Activated T-helper 1 cell treated with anti-CD3 and anti-CD28 coated beads, Interleukin-2, amount 50 U/mL, for 16 hours (primary cell): ENCODE measurements around the gene BOD1L1.

Experiments
- DNase-seq, 2 donors: peaks; one replicate each; pipeline ENCODE4 v3.0.0-alpha.2; 2020; ENCODE audit warnings: low read depth in 1 of 2, low spot score in 1 of 2

Gene BOD1L1

DNA sequence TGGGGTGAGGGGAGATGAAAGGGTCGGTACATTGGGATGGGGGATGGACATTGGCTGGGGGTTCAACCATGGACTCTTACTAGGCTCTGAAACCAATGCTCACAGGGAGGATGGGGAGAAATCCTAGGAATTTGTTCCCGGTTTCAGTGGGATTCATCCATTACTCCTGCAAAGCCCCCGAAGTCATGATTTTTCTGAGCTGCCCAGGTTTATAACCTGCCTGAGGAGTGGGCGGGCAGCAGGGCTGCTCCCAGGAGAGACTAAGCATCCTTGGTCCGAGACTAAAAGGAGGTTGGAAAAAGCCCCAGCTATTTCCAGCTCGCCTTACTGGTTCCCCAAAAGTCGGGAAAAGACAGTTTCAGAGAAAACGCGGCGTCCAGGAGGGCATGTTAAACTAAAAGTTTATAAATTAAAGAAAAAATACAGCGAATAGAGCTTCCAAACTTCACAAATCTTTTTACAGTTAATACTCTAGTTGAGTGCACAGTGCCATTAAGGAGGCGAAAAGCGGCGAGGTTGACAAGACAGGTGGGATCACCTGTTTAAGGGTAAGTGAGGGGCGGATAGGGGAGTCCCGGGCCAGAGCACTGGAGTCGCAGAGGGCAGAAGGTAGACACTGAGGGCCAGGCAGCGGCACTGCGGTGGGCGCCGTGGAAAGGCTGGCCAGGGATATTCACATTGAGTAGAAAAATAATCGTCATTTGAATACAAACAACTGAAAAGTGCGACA lies 86.9 kb downstream of the BOD1L1 start:
- DNase-seq = no peak

DNA sequence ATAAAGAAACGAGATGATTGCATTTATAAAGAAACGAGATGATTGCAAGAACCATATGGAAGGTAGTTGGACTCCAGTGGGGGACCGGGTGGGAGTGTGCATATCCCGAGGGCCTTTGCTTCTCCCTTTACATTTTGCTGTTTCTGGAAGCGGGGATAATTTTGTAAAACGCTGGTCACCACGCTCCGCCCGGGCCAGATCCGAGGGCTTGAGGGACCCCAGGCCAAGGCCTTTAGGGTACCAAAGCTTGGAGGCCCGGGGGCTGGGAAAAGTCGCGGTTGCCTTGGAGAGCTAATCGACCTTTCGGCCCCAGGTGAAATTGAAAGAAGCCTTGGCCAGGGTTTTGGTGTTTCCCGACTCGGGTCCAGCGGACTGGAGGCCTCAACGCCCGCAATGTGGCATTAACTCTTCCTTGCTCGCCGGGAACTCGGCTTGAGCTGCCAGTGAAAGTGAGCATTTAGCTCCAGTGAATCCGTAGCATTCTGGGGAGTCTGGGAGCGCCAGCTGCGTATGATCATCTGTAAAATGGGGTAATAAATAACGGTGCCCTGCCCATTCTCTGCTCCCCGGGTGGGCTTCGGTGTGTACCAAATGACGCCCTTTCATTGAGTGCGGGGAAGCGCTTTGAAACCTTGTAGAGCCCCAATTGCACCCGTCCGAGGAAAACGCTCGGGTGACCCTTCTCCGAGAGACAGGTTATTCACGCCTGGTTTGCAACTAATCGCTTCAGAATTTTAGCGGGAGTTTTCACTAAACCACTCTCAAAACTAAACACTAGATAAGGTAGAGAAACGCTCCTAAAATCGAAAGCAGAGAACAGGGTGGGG lies 87.7 kb downstream of the BOD1L1 start:
- DNase-seq = no peak

DNA sequence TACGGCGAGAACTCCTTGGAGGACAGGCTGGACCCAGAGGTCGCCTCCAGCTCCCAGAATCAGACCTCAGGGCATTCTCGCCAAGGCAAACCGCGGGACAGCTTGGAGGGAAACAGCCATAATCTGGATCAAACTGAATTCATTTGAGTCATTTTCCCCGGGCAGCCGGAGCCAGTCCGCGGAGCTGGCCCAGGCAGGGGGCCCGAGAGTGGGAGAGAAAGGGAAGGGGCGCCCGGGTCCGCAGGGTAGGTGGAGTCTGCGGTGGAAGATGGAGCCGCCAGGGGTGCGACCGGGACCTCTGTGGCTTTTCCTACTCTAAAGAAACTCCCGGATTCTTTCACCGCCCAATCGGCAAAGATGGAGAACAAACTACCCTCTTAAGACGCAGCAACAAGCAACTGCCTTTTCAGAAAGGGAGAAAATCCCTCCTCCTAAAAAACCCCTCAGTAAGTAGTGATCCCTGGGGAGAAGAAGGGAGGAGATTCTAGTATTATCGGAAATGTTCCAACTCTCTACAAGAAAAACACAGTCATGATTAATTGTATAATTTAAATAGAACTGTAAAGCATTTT lies 88.4 kb downstream of the BOD1L1 start:
- DNase-seq = no peak

DNA sequence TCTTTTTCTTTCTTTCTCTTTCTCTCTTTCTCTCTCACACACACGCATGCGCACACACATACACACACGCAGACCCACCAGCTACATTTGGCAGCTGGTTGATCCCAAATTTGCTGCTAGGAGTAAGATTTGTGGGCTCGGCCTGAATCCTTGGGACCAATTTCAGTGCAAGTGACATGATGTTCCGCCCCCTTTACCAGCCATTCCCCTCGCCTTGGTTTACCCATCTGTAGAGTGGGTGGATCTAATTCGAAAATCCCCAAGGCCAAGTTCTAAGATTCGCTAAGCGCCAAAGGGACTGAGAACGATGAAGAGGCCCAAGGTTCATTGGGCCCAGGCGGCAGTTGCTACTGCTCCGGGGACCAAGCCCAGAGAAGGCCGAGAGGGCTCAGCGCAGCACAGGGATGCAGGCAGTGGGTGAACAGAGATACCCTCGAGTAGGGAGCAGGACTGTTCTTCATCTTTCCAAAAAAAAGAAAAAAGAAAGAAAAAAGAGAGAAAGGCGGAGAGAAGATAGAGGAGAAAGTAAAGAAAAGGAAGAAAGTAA lies 89.0 kb downstream of the BOD1L1 start:
- DNase-seq = no peak

DNA sequence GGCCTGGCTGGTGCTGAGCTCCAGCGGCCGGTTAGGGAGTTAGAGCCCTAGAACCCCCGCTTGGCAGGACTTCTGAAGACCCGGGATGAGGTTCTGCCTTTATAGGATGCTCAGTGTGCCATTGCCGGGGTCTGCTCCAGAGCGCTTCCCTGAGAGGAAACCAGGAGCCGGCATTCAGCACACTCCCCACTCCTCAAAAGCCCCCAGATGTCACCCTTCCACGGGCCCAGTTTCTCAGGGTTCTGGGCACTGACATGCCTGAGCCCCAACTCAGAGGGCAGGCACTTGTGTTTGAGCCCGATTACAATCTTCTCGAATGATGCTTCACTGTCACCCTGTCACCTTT lies 89.7 kb downstream of the BOD1L1 start:
- no peak for DNase-seq

DNA sequence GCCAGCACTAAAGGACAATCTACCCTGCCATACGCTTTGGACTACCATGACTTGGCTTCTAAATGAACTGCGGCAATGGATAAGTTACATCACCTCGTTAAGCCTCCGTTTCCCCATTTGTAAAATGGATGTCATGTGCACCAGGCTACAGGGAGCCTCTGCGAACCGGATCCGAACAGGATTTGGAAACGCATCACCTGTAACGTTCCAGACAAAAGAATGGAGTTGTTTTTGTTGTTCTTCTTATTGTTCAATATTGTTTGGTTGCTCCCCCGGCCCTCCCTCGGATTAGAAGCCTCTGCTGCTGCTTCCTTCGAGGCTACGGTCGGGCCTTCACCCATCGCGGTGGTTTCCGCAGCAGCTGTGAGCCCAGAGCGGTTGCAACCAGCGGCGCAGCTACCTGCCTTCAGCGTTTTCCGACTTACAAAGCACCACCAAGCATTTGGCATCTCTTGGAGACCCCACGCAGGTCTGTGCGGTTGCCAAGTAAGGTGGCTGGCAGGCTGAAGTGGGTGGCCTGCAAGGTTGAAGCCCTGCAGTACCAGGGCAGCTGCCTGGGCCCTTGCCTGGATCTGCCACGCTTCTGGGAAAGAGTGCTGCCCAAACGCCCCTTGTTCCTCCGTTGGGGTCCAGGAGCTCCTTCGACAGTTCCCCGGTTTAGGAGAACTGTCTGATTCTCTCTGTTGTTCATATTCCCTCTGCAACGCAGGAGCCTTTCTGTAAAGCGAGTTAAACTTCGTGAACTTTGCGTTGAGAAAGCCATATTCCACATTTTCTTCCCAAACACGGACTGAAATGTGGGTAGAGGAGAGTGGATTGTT lies 90.3 kb downstream of the BOD1L1 start:
- no peak for DNase-seq

DNA sequence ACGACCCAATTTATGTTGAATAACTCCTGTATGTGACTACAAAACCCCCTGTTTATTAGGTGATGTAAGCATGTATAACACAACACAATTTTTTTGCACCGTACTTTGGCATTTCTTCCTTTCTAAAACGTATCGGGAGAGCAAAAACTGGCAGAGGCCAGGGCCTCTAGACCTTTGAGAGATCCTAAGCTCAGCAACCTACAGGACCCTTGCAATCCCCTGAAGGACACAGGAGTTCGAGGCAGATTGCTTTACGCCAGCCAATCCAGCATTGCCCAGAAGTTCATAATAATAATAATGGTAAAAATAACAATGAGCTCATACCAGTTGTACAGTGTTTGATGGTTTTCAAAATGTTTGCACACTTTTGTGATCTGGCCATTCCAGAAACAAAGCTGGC lies 90.9 kb downstream of the BOD1L1 start:
- no peak for DNase-seq

DNA sequence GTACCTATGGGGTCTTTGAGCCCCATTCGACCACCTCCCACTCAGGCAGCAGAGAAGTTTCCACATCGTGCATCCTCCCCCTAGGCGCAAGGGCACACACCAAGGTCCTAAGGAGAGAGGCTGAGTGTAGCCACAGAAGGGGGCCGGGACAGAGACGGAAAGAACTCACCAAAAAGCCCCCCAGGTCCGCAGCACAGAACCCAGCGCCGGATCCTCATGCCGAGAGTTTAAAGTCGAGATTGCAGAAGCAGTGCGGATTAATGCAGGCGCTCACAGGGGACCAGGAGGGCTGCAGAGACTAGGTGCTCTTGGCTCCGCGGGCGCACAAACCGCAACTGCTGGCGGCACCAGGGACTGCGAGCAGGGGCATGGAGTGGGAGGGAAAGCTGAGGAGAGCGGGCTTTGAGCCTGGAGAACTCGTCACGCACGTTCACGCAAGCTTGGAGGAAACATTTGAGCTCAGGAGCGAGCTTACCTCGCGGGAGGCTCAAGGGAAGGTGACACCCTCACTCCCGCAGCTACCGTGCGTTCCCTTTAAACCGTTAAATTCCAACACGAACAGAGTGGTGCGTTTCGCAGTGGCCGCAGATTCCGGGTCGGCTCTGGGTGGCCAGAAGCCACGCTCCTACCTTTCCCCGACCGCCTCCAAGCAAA lies 91.7 kb downstream of the BOD1L1 start:
- no peak for DNase-seq

DNA sequence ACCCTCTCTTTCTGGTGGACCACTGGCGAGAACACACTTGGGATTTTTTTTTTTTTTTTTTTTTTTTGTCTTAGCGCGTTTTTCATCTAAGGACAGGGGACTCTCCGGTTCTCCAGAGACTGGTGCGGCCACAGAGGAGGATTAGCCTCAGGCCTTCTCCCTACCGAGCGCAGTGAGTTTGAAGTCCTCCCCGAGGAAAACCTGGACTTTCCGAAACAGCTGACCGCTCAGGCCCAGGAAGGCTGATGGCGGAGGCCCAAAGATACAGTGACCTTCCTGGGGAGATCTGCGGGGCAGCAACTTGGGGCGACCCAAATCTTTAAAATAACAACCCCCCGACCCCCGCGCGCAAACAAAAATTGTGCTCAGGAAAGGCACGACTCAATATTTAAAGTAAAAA lies 92.4 kb downstream of the BOD1L1 start:
- no peak for DNase-seq

DNA sequence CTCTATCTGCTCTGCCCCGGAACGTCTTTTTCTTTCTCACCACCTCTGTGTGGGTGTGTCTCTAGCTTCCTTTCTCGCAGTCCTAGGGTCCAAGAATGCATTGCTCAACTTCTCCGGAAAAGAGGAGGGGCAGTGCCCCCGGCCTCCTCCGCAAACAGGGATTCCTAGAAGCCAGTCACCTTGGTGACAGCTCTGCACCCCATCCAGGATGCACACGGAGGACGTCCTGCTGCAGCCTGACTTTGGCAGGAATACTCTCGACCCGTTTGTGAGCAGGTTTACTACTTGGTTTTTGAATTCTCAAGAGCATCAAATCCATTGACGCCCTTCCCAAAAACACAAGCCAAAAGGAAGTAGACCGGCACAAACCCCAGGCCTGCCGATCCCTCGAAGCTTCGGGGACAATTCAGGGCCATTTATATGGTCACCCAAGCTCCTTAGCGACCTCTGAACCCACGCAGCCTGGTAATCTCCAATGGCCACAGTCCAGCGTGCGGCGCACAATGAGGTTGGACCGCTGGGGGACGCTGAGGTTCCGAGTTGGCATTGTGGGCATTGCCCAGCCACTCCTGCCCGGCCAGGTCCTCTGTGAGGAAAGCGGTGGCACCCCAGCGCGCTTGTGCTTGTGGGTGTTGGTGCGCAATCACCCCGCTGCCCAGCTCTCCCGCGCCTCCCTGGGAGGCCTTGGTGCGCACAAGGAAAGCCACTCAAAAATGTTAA lies 93.0 kb downstream of the BOD1L1 start:
- no peak for DNase-seq

DNA sequence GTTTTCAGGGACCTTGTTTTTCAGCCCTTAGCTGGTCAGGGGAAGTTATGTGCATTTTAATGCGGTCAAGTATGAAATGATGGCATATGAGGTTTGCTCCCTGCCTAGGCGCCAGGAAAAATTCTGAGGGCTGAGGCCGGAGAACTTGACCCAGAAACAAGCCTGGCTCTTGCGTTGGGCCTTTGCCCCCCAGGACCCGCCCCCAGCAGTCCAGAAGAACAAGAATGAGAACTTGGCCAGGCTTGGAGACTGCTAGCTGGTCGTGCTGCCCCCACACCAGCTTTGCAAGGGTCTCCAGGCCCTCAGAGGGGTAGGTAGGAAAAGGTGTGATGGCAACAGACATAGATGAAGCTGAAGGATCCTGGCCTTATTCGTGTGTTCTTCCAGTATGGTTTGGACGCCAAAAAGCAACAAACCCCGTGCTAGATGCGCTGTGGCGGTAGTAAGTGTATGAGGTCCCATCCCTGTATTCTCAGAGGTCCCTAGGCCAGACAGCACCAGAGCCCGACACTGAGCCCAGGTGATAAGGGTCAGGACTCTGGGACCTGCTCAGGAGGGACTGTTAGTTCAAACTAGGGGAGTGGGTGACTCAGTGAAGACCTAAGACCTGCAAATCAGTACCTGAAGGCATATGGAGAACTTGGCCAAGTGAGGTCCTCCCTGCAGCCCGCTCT lies 93.7 kb downstream of the BOD1L1 start:
- DNase-seq = no peak

DNA sequence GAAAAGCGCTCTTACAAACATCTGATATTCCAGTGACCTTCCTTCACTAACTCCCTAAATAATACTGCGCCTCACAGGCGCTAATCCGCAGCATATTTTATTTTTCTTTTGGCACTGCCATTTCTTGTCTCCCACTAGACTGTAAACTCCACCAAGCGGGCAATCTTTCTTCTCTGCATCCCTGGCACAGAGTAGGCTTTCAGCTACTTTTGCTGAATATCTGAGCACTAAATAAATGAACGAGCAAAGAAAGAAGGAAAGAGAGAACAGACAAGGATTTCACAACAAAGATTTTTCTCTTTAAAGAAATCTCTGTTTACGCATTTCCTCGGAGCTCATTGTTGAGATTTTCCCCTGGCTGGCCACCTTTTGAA lies 95.9 kb downstream of the BOD1L1 start:
- no peak for DNase-seq

DNA sequence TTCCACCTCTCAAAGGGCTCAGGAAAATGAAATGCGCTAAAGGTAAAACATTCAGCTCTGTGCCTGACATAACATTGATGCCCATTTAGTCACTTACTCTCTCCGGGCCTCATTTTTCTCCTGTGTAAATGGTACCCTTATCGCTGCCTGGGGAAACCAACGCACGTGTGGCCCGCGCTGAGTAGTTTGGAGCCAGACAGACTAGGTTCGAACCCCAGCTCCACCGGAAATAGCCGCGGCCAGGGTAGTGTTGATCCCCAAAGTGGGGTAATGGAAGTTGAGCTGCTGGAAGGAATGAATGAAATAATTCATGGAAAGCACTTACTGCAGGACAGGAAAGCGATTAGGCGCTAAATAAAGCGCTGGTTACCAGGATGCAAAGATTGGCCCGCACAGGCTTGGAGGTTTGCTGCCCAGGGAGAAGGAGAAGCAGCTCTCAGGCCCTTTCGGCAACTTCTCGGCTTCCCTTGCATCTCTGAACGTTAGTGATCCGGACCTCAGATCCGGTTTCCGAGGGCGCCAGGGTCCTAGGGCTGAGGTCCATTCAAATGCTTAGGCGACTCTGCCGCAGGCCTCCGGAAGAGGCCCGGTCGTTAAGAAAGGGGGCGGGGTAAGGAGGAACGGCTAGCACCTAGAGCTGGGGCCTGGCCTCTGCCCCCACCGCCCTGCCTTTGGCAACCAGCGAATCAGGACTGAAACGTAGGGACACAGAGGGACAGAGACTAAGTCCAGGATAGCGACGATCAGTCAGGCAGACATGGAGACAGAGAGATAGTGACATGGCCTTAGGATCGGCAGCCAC lies 96.5 kb downstream of the BOD1L1 start:
- no peak for DNase-seq

DNA sequence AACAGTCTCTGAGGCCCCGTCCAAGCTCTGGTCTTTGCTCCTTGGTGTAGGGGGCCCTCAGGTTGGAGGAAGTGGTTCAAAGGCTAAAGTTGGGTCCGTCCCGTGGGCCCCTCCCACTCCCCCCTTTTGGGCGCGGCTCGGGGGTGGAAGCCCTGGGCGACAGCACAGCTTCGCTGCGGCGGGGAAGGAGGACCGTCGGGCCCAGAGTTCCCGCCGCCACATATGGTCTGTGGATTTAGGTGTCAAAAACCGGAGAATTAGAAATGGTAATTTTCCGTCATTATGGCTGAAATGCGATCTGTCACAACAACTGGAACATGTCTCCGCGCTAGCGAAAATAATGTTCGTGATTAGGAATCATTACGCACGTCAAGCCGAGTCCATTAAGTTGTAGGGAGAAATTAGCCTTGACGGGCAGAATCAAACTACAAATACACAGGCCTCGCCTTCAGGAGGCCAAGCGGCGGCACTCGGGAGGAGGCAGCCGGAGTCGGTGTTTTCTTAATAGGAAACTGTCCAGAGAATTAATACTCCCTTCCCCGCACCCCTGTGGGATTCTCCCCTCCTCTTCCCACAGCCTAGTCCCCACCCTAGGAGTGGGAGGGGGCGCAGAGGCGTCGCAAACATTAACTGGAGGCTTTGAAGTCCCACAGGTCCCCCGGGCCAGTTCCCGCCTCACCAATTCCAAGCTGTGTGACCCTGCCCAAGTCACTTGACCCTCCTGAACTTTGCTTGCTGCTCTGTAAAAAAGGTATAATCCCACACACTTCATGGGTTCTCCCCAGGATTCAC lies 98.2 kb downstream of the BOD1L1 start:
- no peak for DNase-seq

DNA sequence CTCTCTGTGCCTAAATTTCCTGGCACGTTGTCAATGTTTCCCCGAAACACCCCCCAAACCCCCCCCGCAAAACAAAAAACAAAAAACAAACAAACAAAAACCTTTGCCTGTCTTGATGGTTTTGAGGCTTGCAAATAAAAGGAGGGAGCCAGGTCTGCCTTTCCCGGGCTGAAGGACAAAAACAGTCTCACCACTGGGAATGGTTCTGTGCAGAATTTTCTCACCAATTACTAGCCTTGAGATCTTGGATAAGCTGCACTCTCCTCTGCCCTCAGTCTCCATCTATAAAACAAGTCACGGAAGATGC lies 98.8 kb downstream of the BOD1L1 start:
- DNase-seq = no peak

DNA sequence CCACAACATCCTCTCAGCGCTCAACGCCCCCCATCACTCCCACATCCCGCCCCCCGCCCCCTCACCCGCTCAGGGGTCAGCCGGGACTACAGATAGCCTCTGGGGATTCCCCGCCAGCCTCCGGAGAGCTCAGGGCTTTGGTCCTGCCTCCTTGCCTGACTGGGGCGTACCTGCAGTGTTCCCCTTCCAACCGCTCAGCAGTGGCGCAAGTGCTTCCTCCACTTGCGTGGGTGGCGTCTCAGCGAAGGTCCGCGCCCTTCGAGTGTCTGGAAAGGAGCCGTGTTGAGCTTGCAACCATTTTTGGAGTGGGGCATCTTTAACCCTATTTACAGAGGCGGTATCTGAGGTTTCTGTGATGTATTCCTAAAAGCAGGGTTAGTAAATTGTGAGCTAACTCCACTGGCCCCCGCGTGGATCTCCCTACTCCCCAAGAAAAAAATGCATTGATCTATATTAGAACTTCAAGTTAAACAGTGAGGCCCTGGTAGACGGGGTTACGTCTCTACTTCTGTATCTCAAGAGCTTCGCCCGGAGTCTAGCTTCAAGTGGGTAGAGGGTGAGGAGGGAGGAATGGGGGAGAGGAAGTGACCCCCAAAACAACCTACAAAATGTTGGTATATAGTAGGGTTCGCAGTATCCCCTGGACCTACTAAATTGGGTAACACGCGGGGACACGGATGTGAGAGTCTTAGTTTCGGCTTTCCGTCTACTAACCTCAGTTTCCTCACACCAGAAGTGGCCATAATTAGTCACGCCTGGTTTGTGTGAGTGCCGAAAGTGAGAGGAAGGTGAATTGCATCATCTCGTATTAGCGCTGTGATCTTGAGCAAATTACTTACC lies 99.3 kb downstream of the BOD1L1 start:
- no peak for DNase-seq
